Fibroblast of upper back skin (primary cell): ENCODE measurements around the gene PLCH2.

ENCODE experiments used
- DNase-seq: peaks from one replicate; pipeline ENCODE4 v3.0.0-alpha.2; 2013

The PLCH2 gene

DNA sequence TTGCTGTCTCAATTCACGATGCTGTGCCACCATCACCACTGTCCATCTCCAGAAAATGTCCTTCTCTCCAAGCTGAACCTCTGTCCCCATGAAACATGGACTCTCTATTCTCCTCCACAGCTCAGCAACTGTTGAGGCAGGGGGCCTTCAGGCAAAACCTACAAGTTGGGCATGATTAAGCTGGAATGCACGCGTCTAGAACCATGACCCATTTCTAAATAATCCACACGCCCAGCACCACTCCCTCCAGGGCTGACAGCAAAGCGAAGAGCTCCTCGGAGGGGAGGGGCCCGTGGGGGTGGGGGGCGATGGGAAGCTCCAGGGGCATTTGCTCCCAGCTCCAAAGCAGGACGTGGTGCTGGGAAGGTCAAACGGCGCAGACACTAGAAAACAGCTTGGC, 57.3 kb downstream of the PLCH2 start:
- peak; percentile 70 for DNase-seq

DNA sequence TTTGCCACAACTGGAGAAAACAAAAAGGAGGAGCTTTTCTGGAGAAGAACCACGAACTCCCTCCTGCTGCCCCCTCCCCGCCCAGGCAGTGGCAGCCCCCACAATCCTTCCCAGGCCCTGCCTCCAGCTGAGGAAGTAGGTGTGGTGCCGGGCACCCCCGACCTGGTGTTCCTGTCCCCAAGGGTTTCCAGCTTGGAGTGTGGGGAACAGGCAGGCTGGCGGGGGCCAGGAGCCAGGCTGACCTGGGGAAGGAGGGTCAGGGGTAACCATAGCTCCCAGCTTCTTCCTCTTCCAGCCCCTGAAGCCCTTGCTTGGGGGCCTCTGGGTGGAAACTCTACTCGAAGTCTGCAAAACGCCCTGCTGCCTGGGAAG, 58.2 kb downstream of the PLCH2 start:
- DNase-seq: no peak

DNA sequence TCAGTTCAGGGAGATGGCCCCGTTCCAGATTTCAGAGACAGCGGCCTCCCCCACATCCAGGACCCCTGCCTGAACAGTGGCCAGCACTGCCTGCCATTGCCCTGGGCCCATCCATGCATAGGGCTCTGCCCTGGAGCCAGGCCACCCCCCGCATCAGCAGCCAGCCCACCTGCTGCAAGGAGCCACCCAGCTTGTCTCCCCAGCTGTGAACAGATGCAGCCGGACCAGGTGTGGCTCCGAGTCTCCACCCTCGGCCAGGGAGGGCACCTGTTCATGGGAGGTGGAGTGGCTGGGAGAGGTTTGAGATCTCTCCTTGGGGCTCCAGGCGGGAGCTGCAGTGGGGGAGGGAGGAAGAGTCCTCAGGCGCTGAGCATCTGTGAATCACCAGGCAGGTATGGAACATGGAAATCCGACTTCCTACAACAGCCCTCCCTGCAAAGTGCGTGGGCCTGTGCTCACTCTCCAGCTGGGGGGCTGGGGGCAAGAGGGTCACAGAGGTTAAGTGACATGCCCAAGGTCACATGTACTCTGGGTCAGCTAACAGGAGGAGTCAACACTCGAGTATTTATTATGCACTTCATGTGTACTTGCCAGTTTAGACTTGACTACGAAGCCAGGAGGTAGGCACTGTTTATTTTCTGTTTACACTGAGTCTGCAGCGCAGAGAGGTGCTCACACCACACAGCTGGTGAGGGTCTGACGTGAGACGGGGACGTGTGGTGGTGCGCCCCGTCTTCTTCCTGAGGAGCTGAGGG, 58.8 kb downstream of the PLCH2 start:
- peak; percentile 65 for DNase-seq

DNA sequence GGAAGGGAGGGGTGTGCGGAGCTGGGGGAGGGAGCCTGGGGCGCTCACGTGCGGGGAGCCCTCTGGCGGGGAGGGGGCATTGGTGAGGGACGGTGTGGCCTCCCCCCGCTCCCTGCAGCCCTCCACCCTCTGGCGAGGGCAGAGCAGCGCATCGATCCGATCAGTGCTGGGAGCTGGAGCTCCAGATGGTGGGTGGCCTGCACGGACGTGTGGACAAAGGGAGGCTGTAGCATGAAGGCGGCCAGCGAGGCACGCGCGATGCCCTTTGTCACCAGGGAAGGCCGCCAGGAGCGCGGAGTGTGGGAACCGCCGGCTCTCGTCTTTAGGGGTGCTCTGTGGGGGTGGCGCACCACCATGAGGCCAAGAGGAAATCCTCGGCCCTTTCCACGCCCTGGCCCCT, 59.4 kb downstream of the PLCH2 start:
- DNase-seq: no peak

DNA sequence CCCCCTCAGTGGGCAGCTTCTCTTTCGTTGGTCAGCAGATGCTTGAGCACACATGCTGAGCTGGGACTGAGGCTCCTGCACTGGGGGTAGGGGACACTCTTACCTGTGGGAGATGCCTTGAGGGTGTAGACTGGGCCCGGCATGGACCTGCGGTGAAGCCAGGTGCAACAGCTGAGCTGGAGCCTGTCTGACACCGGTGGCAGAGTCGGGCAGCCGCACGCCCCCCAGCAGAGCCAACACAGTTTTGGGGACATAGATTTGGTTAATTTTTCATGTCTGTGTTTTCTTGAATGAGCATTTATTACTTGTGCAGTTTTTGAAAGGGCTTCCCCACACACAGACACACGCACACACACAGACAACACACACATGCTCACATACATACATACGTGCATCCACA, 59.9 kb downstream of the PLCH2 start:
- DNase-seq: no peak

DNA sequence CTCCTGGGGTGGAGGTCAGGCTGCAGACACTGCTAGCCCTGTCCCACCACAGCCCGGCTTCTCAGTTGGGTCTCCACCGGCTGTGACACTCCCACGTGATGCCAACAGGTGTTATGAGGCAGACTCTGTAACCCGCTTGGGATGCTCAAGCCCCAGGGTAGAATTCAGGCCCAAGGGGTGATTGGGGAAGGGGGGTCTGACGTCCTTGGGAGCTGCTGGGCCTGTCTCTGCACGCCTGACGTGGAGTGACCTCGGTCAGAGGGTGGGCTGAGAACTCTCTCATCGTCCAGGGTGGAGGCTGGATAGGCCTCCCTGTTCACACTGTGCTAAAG, 61.7 kb downstream of the PLCH2 start:
- DNase-seq: no peak

DNA sequence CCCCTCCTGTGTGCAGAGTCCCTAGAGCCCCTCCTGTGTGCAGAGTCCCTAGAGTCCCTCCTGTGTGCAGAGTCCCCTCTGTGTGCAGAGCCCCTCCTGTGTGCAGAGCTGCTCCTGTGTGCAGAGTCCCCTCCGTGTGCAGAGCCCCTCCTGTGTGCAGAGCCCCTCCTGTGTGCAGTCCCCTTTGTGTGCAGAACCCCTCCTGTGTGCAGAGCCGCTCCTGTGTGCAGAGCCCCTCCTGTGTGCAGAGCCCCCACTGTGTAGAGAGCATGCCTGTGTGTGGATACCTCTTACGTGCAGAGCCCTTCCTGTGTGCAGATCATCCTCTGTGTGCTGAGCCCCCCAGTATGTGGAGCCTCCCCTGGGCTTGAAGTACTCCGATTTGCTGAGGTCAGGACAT, 62.3 kb downstream of the PLCH2 start:
- no peak for DNase-seq

DNA sequence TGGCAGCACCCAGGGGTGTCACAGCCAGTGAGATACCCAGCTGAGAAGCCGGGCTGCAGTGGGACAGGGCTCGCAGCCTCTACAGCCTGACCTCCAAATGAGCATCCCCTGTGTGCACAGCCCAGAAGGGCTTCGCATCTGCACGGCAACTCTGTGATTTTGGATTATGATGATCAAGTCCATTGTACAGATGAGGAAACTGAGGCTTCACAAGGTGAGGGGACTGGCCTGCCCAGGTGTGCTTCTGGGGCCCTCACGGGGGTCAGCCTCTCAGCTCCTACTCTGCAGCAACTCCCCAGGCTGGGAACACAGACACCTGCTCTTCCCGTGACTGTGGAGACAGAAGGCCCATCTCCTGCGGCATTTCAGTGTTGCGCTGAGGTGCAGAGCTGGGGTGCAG, 62.8 kb downstream of the PLCH2 start:
- no peak for DNase-seq

DNA sequence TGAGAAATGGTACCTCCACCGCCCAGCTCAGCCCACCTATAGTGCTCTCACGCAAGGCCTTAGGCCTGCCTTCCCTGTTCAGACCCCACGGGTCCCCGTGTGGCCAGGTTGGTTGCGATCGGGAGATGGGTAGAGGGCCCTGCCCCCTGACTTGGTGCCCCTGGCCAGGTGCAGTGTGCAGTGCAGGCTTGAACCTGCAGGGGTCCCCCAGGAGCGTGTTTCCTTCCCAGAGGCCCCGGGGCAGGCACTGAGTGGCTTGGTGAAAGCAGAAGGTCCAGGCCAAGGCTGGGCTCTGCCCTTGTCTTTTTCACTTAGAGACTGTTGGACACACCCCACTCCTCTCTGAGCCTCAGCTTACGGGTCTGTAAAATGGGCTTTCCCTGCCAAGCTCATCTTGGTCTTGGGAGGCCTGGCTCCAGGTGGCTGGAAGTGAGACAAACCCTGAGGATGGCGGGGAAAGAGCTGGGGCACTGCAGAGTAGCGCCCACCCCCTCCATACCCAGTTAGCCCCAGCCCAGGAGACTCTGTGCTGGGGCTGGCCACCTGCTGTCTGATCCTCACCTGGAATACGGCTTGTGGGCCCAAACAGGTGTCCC, 63.3 kb downstream of the PLCH2 start:
- DNase-seq: no peak

DNA sequence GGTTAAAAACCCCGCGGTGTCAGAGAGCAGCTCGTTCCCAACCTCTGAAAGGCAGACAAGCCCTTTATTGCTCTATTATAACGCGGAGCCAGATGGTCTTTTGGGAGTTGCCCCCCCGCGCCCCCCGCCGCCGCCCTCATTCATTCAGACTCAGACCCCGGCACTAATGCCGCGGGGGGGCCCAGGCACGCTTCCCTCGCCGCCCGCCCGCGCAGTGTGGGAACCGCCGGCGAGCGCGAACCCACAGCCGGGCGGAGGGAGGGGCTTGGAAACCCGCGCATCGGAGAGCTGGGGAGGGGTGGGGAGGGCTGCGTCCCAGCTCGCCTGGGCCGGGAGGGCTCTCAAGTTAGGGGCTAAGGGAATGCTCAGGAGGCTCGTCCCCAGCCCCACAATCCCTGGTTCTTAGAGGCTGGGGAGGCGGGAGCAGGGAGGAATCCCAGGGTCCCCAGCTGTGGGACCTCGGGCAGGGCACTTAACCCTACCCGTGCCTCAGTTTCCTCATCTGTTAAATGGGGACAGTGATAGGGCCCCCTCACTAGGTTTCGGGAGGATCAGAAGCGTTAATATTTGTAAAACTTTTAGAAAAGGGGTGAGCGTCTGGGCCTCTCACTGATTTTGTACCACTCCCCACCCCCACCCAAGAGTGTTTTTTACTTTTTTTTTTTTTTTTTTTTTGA, 64.9 kb downstream of the PLCH2 start:
- DNase-seq: no peak

DNA sequence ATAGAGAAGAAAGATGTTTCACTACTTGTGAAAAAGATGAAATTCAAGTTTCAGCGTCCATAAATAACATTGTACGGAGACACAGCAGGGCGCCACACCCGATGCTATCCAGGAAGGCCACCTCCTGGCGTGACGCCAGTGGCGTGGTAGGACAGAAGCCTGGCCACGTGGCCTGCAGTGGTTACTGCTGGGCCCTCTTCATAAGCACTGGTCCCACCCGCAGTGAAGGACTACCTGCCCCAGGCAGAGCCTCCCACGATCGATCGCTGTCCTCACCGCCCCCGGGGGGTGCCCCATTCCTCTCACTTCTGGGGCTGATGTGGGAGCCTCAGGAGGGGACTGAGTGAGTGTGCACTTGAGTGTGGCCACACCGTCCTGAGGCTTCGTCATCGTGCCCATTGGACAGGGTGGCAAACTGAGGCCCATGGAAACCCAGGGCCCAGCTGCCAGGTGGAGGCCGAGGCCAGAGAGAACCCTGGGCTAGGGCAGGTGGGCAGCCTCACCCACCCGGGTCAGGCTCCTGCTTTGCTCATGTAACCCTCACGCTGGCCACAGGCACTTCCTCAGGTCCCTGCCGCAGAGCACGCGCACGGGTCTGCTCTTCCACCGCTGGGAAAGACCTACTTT, 65.6 kb downstream of the PLCH2 start:
- no peak for DNase-seq

DNA sequence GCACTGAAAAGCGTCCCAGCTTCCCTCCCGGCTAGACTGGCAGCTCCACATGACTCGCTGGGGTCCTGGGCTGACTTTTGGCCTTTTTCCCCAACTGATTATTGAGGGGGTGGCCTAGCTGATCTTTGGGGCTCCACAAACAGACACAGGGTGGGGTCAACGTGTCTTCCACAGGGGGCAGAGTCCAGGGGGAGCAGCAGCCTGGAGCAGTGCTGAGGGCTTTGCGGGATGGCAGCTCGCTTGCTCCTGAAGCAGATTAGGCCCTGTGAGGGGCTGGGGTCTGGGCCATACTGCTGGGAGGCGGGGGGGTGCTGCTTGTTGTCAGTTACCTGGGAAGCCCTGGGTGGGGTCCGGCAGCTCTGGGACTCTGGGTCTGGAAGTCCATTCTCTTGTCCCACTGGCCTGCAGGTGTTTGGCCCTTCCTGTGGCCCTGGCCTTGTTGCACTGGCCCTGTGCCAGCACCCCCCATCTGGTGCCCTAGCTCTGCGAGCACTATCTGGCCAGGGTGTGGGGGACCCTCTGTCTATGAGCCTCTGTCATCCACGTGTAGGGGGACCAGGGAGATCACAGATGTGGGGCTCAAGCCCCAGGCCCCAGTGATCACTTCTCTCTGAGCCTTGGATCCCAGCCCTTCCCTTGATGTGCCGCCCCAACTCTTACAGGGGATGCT, 66.3 kb downstream of the PLCH2 start:
- DNase-seq: no peak

DNA sequence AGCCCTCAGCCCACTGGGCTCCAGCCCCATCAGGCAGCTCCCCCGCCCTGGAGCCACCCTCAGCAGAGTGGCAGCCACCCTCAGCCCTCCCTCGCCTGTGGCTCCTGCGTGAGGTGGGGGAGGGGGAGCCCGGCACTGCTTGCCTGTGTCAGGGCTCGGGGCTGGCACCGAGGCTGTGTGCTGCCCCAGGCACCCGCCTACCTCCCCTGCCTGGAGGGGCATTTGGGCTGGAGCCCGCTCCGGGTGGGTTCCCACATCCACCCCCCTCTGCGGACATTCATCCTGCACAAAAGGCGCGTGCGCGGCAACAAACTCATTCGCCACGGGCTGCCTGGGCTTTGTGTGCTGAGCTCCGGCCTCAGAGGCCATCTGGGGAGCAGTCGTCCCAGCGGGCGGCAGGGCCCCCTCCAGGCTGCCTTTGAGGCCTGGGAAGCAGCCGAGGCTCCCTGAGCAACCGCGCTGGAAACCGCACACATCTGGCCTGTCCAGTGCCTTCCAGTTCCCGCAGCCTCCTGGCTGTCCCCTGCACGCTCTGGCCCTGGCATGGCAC, 67.5 kb downstream of the PLCH2 start:
- peak; percentile 48 for DNase-seq

DNA sequence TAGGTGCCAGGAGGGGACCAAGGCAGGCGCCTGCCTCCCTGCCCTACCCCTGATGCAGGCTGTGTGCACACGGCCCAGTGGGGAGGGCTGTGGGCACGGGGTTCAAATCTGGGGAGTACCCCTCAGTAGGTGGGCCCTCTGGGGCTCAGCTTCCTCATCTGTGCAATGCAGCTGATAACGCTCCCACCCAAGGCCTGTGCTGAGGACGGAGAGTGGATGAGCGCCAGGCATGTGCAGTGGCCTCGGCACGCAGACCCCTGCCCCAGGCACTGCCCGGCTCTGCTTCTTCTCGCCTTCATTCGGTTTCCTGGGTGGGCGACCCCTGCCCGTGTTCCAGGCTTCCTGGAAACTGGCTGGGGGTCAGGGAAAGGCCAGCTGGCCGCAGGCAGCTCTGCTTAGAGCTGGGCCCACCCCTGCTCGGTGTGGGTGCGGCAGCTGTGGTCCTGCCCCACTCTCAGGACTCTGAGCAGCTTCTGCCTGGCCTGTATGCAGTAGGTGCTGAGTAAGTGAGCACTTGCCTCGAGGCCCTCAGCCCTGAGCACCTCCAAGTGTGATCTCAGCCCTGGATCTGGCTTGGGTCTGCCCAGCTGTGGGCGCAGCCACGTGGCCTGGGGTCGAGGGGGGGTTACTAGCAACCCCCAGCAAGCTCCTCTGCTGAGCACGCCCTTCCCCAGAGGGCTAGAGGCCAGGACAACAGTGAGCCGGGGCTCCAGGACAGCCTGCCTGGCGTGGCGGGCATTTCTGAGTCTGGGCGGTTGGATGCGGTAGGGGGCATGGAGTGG, 68.2 kb downstream of the PLCH2 start:
- DNase-seq: no peak

DNA sequence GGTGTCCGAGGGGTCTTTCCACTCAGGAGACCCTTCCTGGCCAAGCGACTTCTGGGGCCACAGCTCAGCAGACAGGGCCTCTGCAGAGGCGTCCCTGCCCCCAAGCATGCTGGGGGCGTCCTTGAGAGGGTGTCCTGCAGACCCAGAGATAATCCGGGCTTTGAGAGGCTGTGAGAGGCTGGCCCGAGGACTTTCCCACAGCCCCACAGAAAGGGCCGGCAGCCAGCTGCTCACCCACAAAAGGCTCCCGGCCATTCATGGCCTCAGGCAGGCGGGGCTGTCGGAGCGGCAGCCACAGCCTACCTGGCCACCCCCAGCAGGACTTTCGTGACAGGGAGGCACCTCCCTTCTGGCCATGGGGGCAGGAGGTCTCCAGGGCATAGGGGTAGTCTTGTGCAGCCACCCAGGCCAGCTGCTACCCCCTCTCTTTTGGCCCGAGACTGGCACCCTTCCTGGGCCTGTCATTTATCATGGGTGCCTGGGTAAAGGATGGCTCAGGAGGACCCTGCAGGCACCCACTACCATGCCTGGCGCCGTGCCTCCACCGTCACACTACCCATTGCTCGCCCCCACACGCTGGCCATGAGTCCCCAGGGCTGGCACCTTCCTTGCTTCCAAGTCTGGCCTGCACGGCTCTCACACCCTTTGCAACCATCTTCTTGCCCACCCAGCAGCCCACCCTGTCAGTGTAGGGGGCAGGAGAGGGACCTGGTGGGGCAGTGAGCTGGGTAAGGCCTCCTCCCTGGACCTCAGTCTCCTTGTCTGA, 69.0 kb downstream of the PLCH2 start:
- no peak for DNase-seq

DNA sequence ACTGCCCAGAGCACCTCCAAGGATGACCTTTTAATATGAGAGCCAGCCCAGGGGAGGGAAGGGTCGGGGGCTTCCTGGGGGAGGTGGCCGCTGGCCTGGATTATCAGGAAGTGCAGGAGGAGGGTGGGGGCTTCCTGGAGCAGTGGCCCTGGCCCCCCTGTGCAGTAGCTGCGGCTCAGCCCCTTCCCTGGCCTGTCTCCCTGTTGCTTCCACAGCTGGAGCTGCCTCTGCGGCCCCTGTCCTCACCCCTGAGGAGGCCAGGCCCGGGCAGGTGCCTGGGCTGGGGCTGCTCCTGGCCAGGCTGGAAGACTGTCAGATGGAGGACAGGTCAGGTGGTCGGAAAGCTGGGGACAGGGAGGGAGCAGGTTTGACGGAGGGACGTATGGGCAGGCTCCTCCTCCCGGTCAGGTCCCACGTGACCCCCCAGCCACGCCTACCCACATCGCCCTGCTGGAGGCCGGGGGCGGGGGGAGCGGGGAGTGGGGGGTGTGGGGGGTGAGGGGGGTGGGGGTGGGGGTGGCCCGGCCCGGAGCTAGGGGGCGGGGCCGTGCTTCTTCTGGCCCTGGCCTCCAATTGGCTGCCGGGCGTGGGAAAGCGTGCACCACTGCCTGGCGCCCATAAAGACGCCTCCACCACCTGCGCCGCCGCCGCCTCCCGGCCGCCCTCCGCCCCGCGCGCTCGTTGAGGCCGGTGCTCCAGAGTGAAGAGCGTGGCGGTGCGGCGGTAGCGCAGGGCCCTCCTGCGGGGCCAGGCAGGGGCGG, 69.8 kb downstream of the PLCH2 start:
- peak; percentile 56 for DNase-seq

DNA sequence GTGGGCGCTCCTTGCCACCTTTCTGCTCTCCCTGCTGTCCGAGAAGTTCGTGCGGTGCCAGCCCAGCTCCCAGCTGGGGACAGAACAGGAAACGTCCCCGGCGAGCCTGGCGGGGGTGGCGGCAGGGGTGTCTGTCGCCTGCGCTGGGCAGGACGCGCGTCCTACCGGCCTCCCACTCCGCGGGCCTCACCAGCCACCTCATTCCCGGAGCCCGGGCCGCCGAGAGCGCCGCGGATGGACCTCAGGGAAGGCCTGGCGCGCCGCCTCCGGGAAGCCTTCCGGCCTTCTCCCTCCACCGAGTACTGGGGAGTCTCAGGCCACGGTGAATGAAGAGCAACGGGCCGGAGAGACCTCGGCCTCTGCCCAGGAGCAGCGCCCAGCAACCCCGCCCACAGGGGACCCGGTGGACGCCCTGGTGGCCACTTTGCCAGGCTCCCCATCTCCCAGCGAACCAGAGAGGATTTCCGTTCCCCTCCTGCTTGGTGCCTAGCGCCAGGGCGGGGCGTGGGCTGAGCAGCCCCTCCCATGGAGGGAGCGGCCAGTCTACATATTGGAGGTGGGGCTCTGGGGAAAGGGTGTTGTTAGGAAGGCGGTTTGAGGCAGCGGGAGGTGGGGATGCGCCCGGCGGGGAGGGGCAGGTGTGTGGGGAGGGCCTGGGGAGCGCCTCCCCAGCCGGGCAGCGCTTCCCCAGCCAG, 70.6 kb downstream of the PLCH2 start:
- DNase-seq: peak; percentile 55

DNA sequence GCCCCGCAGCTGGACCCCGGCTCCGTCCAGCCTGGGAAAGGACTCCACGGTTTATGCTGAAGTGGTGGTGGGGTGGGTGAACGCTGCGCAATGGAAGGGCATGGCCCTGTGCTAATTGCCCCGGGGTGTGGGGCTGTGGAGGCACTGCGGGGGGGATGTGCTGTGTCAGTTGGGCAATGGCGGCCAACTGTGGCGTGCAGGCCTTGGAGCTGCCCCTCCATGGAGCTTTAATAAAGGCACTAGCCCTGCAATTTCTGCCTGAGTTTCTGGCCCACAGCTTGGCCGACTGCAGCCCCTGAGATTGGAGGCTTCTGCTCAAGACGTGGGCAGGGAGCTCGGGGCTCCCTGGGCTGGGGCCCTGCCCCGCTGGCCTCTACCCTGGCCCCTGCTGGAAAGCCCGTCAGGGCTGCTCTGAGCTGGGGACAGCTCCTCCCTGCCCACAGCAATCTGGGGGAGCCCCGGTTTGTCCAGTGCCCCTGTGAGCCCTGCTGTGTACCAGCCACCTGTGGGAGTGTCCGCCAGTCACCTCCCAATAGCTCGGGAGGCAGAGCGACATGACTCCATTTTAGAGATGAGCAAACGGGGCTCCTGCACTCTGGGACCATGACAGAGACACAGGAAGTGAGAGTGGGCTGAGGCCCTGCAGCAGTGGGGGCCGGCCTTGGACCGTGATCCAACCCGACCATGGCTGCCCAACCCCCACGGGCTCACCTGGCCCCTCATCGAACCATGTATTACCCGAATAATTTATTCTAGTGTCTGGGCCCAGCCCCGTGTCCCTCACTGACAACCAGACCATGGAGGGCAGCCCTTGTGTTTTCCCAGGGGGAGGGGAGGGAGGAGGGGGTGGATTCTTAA, 71.3 kb downstream of the PLCH2 start:
- DNase-seq: no peak

DNA sequence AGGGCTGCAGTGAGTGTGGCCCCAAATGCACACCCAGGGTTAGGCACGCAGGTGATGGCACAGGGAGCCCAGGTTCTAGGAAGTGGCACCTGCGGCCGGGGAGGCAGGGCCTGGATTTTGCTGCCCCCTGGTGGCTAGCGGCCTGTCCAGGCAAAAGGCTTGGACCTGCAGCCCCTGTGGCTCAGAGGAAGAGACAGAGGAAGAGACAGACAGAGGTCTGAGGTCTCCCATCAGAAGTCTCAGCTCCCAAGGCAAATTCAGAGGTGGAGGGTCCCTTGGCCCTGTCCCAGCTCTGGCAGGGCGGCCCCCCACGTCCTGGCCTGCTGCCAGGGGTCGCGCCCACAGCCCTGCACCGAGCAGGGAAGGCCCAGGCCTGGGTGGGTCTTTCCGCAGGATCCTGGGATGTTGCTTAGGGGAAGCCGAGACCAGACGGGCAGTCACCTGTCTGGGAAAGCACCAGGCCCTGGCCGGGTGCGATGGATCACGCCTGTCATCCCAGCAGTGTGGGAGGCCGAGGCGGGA, 72.0 kb downstream of the PLCH2 start:
- peak; percentile 48 for DNase-seq
